Upper lobe of left lung (tissue), 6 donors: ENCODE measurements around the gene HARBI1. TPM values are rescaled to one million over a fixed set of nuclear protein-coding genes. Genes with fewer than 3 reads are reported as not detected.

ENCODE experiments used
- ATAC-seq, 2 donors: fragments of 200-7000 bp; cut with Tn5 transposase; one replicate each; pipeline ENCODE4 v1.9.1; 2022; ENCODE audit warnings: mild to moderate bottlenecking in 2 of 2, moderate library complexity in 2 of 2; ENCODE audit not compliant: low FRiP score in 2 of 2
- DNase-seq, 2 donors: peaks; one replicate each; pipeline ENCODE4 v3.0.0-alpha.2; 2019 to 2020
- H3K27ac ChIP-seq, 4 donors: fragments of 200-600 bp; sonication (generic); one replicate each; pipeline ENCODE4 v1.5.1; 2016 to 2019
- H3K27me3 ChIP-seq, 4 donors: fragments of 200-600 bp; sonication (generic); one replicate each; pipeline ENCODE4 v1.5.1; 2017 to 2019
- H3K36me3 ChIP-seq, 4 donors: fragments of 200-600 bp; sonication (generic); one replicate each; pipeline ENCODE4 v1.5.1; 2016 to 2019
- H3K4me1 ChIP-seq, 4 donors: fragments of 200-600 bp; sonication (generic); one replicate each; pipeline ENCODE4 v1.5.1; 2018 to 2019
- H3K4me3 ChIP-seq, 4 donors: fragments of 200-600 bp; sonication (generic); one replicate each; pipeline ENCODE4 v1.5.1; 2017 to 2019; ENCODE audit warnings: mild to moderate bottlenecking in 2 of 4, moderate library complexity in 1 of 4
- H3K9me3 ChIP-seq, 4 donors: fragments of 200-600 bp; sonication (generic); one replicate each; pipeline ENCODE4 v1.5.1; 2018 to 2019
- EP300 ChIP-seq, 4 donors: sonication (generic); formaldehyde crosslinking; IDR thresholded peaks; one replicate each; pipeline ENCODE4 v1.5.1; 2017; ENCODE audit warnings: antibody characterized with exemption in 4 of 4, control low read depth in 2 of 4
- POLR2A ChIP-seq, 4 donors: fragments of 450-650 bp; IDR thresholded peaks; one replicate each; pipeline ENCODE4 v1.5.1; 2016 to 2017; ENCODE audit warnings: antibody characterized with exemption in 4 of 4, mild to moderate bottlenecking in 2 of 4
- POLR2AphosphoS5 ChIP-seq, 2 donors: sonication (generic); formaldehyde crosslinking; IDR thresholded peaks; one replicate each; pipeline ENCODE4 v1.5.1; 2017; ENCODE audit warnings: antibody characterized with exemption in 2 of 2
- WGBS, 2 donors: methylation state at CpG; one replicate each; pipeline ENCODE4 v1.1.5; 2017 to 2018; 5-methylcytosine and 5-hydroxymethylcytosine counted together
- total RNA-seq, 6 donors: library from RNA; depleted of rRNA in 4 of 6; stranded (reverse); fragments of >200 nt in 4 of 6; gene quantifications; one replicate each; pipeline versions ENCODE4 v1.1.0 to v1.2.1, GENCODE V29; 2016 to 2021
- TF ChIP-seq, protein P1 (sequence below), 6 experiments: fragments of 450-650 bp in 4 of 6; fragments of 200-600 bp in 2 of 6; sonication (generic) in 2 of 6; IDR thresholded peaks; one replicate each; pipeline ENCODE4 v1.5.1; 2016 to 2019; ENCODE audit warnings: antibody characterized with exemption in 6 of 6
- donor health status: DM: no; HTN: no; CAD: no; lungs with moderate emphysema.
- donor health status: DM: no; HTN: yes; CAD: no; lungs with severe emphysema.

Gene HARBI1
- 1 to 10 TPM; 1.8 to 5.5 (median 3.3) TPM for total RNA-seq

GRCh38 chr11:46617134-46617971, at the start of gene HARBI1, which contains the start of gene ATG13:
Gene HARBI1, minus strand, starts transcription at chr11:46617227. Its CDS starts 990 bp downstream, at chr11:46616237.
Gene ATG13, plus strand, starts transcription at chr11:46617553. Its CDS starts 26,739 bp downstream, at chr11:46644292.
- Histone ChIP-seq H3K4me1 (peaks cover 20 to 36% (median 30%) of the 10 kb centered on the region in 4 donors), H3K27me3 (no peaks in the 10 kb centered on the region)
- TF ChIP-seq, protein P1, sequence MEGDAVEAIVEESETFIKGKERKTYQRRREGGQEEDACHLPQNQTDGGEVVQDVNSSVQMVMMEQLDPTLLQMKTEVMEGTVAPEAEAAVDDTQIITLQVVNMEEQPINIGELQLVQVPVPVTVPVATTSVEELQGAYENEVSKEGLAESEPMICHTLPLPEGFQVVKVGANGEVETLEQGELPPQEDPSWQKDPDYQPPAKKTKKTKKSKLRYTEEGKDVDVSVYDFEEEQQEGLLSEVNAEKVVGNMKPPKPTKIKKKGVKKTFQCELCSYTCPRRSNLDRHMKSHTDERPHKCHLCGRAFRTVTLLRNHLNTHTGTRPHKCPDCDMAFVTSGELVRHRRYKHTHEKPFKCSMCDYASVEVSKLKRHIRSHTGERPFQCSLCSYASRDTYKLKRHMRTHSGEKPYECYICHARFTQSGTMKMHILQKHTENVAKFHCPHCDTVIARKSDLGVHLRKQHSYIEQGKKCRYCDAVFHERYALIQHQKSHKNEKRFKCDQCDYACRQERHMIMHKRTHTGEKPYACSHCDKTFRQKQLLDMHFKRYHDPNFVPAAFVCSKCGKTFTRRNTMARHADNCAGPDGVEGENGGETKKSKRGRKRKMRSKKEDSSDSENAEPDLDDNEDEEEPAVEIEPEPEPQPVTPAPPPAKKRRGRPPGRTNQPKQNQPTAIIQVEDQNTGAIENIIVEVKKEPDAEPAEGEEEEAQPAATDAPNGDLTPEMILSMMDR (IDR thresholded peaks at IDR 0.05), result peak; percentile 76 to 89 (median 82)
- TF ChIP-seq EP300 (IDR thresholded peaks at IDR 0.05) (no peak), POLR2AphosphoS5 (IDR thresholded peaks at IDR 0.05) (peak; percentile 46 to 80), POLR2A (IDR thresholded peaks at IDR 0.05) (peak in 2 of 4 donors; percentile 60 to 73)

DNA sequence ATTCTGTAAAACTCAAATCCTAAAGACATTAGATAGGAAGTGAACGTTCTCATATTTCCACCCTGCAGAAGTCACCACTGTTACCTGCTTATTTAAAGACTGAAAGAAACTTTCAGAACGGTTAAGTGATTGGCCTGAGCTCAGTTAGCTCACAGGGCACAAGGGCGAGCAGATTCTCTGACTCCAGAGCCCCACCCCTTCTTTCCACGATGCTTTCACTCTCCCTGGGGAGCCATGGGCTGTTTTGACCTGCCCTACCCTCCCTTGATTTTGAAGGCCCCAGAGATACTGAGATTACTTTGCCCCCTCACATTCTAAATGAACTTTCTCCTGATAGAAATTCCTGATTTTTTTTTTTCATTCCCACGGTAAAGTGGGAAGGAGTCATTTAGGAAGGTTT, 49.5 kb upstream of the HARBI1 start:
- Histone ChIP-seq H3K4me3 (no peak overlapping the region), H3K27ac (peak overlapping the region in 1 of 4 donors; percentile 12), H3K36me3 (peaks cover 41 to 100% (median 83%) of the 10 kb centered on the region in 4 donors), H3K27me3 (no peaks in the 10 kb centered on the region), H3K4me1 (peaks cover 0 to 10% (median 0%) of the 10 kb centered on the region in 4 donors), H3K9me3 (no peaks in the 10 kb centered on the region)
- DNase-seq (no peak), ATAC-seq (peak in 1 of 2 donors; percentile 76)
- TF ChIP-seq POLR2A (IDR thresholded peaks at IDR 0.05) (no peak), POLR2AphosphoS5 (IDR thresholded peaks at IDR 0.05) (no peak), EP300 (IDR thresholded peaks at IDR 0.05) (no peak)
- TF ChIP-seq, protein P1 (IDR thresholded peaks at IDR 0.05), result no peak
- 63 to 65% methylated on average over 5 of the region's 5 CpGs for WGBS, 2 donors

More at GRCh38 chr11:46617134-46617971, at the start of gene HARBI1, which contains the start of gene ATG13:
- peak; percentile 98 to 100 for ATAC-seq
- Histone ChIP-seq H3K9me3 (no peaks in the 10 kb centered on the region), H3K4me3 (peak within 1 kb of the TSS; percentile 79 to 99 (median 89)), H3K36me3 (peaks cover 0 to 20% (median 7%) of the 10 kb centered on the region in 4 donors), H3K27ac (peak within 1 kb of the TSS; percentile 91 to 98 (median 98))
- peak; percentile 93 to 99 for DNase-seq
- 0 to 1% methylated on average over 40 to 56 of the region's 72 CpGs for WGBS, 2 donors

DNA sequence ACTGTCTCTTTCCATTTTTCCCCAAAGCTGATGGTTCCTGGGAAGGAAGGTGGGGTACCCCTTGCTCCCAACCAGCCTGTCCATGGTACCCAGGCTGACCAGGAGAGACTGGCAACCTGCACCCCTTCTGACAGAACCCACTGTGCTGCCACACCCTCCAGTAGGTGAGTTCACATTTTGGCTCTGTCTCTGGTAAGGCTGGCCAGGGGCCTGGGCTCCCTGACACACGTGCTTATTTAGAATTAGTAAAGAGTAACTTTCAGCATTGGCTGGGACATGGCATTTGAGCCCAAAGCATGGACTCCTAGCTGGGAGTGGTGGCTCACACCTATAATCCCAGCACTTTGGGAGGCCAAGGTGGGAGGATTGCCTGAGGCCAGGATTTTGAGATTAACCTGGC, 48.3 kb upstream of the HARBI1 start:
- ATAC-seq (no peak), DNase-seq (no peak)
- H3K9me3 ChIP-seq, result no peaks in the 10 kb centered on the region
- H3K27ac ChIP-seq, result peak overlapping the region in 1 of 4 donors; percentile 50
- peaks cover 0 to 3% (median 0%) of the 10 kb centered on the region in 4 donors for H3K4me1 ChIP-seq
- no peaks in the 10 kb centered on the region for H3K27me3 ChIP-seq
- WGBS, 2 donors, result 67 to 93% methylated on average over 1 of the region's 1 CpG
- no peak overlapping the region for H3K4me3 ChIP-seq
- TF ChIP-seq, protein P1 (IDR thresholded peaks at IDR 0.05), result no peak
- H3K36me3 ChIP-seq, result peaks cover 44 to 99% (median 79%) of the 10 kb centered on the region in 4 donors

GRCh38 chr11:46664612-46665011, 47.6 kb upstream of the HARBI1 start:
- no peak overlapping the region for H3K4me3 ChIP-seq
- DNase-seq (no peak), ATAC-seq (no peak)
- peak overlapping the region in 1 of 4 donors; percentile 0 for H3K27ac ChIP-seq
- H3K9me3 ChIP-seq, result no peaks in the 10 kb centered on the region
- peaks cover 46 to 98% (median 80%) of the 10 kb centered on the region in 4 donors for H3K36me3 ChIP-seq
- H3K4me1 ChIP-seq, result no peaks in the 10 kb centered on the region
- TF ChIP-seq, protein P1 (IDR thresholded peaks at IDR 0.05), result no peak
- TF ChIP-seq POLR2AphosphoS5 (IDR thresholded peaks at IDR 0.05) (no peak), EP300 (IDR thresholded peaks at IDR 0.05) (no peak), POLR2A (IDR thresholded peaks at IDR 0.05) (no peak)
- WGBS, 2 donors, result 66 to 83% methylated on average over 6 of the region's 6 CpGs
- H3K27me3 ChIP-seq, result no peaks in the 10 kb centered on the region
